ENCODE results near the gene ESYT2. TPM values are rescaled to one million over a fixed set of nuclear protein-coding genes. Genes with fewer than 3 reads are reported as not detected.

Gene ESYT2
- total RNA-seq, 1 donor from 2014 or later, result 102 TPM

DNA sequence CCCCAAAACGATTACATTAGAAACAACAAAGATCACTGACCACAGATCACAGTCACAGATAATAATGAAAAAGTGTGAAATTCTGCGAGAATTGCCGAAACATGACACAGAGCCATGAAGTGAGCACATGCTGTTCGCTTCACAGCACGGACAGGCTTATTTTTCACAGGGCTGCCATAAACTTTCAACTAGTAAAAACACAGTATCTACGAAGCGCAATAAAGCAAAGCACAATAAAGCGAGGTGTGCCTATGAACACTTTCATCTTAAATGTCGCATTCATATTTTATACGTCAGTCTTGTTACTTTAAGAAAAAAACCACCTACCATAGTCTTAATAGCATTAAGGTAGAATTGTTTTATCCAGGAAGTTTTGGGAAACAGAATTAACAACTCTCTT, 51.5 kb downstream of the ESYT2 start:
- DNase-seq (ENCODE audit: low spot score in 2 of 2), result no peak
- Histone ChIP-seq H3K27ac (no peak overlapping the region), H3K4me3 (no peak overlapping the region), H3K36me3 (peaks cover 22 to 36% of the 10 kb centered on the region in 2 donors), H3K27me3 (no peaks in the 10 kb centered on the region), H3K9me3 (no peaks in the 10 kb centered on the region), H3K4me1 (peaks cover 5 to 21% of the 10 kb centered on the region in 2 donors)
- TF ChIP-seq, protein P1, sequence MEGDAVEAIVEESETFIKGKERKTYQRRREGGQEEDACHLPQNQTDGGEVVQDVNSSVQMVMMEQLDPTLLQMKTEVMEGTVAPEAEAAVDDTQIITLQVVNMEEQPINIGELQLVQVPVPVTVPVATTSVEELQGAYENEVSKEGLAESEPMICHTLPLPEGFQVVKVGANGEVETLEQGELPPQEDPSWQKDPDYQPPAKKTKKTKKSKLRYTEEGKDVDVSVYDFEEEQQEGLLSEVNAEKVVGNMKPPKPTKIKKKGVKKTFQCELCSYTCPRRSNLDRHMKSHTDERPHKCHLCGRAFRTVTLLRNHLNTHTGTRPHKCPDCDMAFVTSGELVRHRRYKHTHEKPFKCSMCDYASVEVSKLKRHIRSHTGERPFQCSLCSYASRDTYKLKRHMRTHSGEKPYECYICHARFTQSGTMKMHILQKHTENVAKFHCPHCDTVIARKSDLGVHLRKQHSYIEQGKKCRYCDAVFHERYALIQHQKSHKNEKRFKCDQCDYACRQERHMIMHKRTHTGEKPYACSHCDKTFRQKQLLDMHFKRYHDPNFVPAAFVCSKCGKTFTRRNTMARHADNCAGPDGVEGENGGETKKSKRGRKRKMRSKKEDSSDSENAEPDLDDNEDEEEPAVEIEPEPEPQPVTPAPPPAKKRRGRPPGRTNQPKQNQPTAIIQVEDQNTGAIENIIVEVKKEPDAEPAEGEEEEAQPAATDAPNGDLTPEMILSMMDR (IDR thresholded peaks at IDR 0.05), result no peak
- intact Hi-C loops (cut with DNase I), result no loop called here

DNA sequence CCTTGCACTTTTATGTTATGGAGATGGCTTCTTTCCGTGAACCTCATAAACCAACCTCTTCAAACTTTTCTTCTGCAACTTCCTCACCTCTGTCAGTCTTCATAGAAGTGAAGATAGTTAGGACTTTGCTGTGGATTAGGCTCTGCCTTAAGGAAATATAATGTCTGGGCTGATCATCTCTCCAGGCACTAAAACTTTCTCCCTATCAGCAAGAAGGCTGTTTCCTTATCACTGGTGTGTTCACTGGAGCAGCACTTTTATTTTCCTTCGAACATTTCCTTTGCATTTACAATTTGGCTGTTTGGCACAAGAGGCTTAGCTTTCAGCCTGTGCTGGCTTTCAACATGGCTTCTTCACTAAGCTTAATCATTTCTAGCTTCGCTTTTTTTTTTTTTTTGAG, 52.8 kb downstream of the ESYT2 start:
- TF ChIP-seq, protein P1 (IDR thresholded peaks at IDR 0.05), result no peak
- H3K9me3 ChIP-seq, result no peaks in the 10 kb centered on the region
- intact Hi-C loops (cut with DNase I), result no loop called here
- H3K4me1 ChIP-seq, result peaks cover 5 to 19% of the 10 kb centered on the region in 2 donors
- peaks cover 25 to 45% of the 10 kb centered on the region in 2 donors for H3K36me3 ChIP-seq
- no peaks in the 10 kb centered on the region for H3K27me3 ChIP-seq
- H3K27ac ChIP-seq, result no peak overlapping the region
- DNase-seq (ENCODE audit: low spot score in 2 of 2), result no peak
- H3K4me3 ChIP-seq, result no peak overlapping the region

DNA sequence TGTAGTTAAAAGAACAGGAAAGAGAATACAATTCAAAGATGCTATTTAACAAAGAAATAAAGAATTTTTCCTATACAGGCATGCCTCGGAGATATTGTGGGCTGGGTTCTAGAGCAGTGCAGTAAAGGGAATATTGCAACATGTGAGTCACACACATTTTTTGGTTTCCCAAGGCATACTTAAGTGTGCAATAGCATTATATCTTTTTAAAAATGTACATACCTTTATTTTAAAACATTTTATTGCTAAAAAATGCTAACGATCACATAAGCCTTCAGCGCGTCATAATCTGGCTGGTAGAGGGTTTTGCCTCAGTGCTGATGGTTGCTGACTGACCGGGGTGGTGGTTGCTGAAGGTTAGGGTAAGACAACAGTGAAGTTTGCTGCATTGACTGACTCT, 54.4 kb downstream of the ESYT2 start:
- H3K9me3 ChIP-seq, result no peaks in the 10 kb centered on the region
- no peak for DNase-seq (ENCODE audit: low spot score in 2 of 2)
- TF ChIP-seq, protein P1 (IDR thresholded peaks at IDR 0.05), result no peak
- H3K36me3 ChIP-seq, result peaks cover 21 to 41% of the 10 kb centered on the region in 2 donors
- H3K4me1 ChIP-seq, result peaks cover 5 to 19% of the 10 kb centered on the region in 2 donors
- intact Hi-C loops (cut with DNase I), result no loop called here
- no peaks in the 10 kb centered on the region for H3K27me3 ChIP-seq
- H3K27ac ChIP-seq, result no peak overlapping the region
- H3K4me3 ChIP-seq, result no peak overlapping the region

DNA sequence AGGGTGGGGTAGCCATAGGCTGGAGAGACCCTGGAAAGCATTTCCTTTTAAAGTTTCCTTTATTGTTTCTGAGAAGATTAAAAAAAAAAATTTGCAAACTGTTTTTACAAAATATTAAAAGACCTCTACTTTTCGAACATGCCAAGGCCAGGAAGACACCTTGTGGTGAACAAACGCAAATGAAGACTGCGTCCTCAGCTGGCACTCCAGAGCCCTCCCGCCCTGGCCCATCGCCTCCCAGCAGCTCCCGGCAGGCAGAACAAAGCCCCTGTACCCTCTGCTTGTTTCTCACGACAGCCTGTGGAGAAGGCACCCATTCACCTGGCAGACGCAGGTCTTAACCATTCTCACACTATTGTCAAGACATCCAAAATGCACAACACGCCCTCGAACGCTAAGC, 56.4 kb downstream of the ESYT2 start:
- Histone ChIP-seq H3K27me3 (no peaks in the 10 kb centered on the region), H3K4me1 (no peaks in the 10 kb centered on the region), H3K9me3 (no peaks in the 10 kb centered on the region), H3K36me3 (peaks cover 21 to 47% of the 10 kb centered on the region in 2 donors), H3K27ac (no peak overlapping the region), H3K4me3 (no peak overlapping the region)
- DNase-seq (ENCODE audit: low spot score in 2 of 2), result no peak
- intact Hi-C loops (cut with DNase I), result no loop called here
- TF ChIP-seq, protein P1 (IDR thresholded peaks at IDR 0.05), result no peak

DNA sequence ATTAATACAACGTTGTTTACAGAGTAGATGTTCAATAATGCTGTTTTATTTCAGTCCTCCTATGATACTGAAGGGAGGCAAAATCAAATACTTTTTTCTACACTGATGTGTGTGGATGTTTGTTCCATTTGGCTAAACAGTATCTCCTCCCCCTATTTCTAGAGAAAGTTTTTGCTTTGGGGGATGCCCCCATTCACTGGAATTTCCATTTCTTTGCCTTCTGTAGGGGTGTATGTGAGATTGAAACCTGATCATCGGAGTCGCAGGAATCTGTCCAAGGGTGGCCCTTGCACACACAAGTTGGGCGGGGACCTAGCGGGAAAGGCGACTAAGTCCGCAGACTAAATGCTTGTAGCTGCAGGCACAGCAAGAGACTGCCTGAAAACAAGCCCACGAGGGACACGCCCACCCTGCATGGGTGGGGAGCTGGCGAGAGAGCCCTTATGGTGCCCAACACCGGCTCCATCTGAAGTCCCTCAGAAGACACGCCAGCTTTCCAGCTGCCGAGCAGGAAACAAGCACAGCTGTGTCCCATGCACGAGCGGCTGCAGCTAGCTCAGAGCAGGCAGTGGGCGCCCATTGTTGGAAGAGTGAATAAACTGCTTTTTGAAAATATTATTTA, 58.0 kb downstream of the ESYT2 start:
- no peaks in the 10 kb centered on the region for H3K9me3 ChIP-seq
- no peak for DNase-seq (ENCODE audit: low spot score in 2 of 2)
- TF ChIP-seq, protein P1 (IDR thresholded peaks at IDR 0.05), result no peak
- no peaks in the 10 kb centered on the region for H3K4me1 ChIP-seq
- intact Hi-C loops (cut with DNase I), result no loop called here
- H3K36me3 ChIP-seq, result peaks cover 26 to 58% of the 10 kb centered on the region in 2 donors
- H3K27me3 ChIP-seq, result no peaks in the 10 kb centered on the region
- no peak overlapping the region for H3K27ac ChIP-seq
- H3K4me3 ChIP-seq, result no peak overlapping the region

DNA sequence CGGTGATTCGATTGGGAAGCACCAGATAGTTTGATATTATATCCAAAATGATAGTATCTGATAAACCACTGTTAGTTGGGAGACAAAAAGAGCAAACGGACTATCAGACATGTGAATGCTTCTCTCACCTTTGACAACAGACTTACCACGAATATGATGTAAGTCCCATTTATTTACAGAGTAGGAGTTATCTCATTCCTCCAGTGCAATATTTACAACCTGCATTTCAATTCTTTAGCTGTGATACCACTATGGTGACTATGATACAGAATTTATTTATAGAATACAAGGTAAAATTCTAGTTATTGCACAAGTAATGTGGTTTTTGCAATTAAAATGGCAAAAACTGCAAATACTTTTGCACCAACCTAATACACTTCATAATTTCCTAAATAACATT, 61.6 kb downstream of the ESYT2 start:
- intact Hi-C loops (cut with DNase I), result no loop called here
- TF ChIP-seq, protein P1 (IDR thresholded peaks at IDR 0.05), result no peak
- no peak for DNase-seq (ENCODE audit: low spot score in 2 of 2)
- Histone ChIP-seq H3K9me3 (no peaks in the 10 kb centered on the region), H3K36me3 (peaks cover 40 to 74% of the 10 kb centered on the region in 2 donors), H3K27ac (no peak overlapping the region), H3K4me1 (no peaks in the 10 kb centered on the region), H3K27me3 (no peaks in the 10 kb centered on the region), H3K4me3 (no peak overlapping the region)

Data from ascending aorta (tissue), 2 donors.